ENCODE data around the gene CRX. TPM values are rescaled to one million over a fixed set of nuclear protein-coding genes. Genes with fewer than 3 reads are reported as not detected.

CRX gene
- total and polyA plus RNA-seq, 2 of the 13 experiments (the other 11 are each of a cell fraction or from before 2014, with no cell fraction given), result not detected

GRCh38 chr19:47886010-47886559 is 64.3 kb downstream of the CRX start, which contains the start of gene SULT2A1 (continued):
- TF ChIP-seq HOMEZ (CRISPR knock-in tag; IDR thresholded peaks at IDR 0.05; ENCODE audit: low read depth) (peak; percentile 90; the same call in 1 of the 2 replicates), ZKSCAN8 (CRISPR knock-in tag; IDR thresholded peaks at IDR 0.05; ENCODE audit: borderline replicate concordance) (peak; percentile 70), TAF15 (IDR thresholded peaks at IDR 0.05; ENCODE audit: low read depth, low read length, poor library complexity, severe bottlenecking) (no peak), FOSL2 (CRISPR knock-in tag; IDR thresholded peaks at IDR 0.05) (peak; percentile 55), CREB3 (CRISPR knock-in tag; IDR thresholded peaks at IDR 0.05) (no peak), SAP130 (CRISPR knock-in tag; IDR thresholded peaks at IDR 0.05; ENCODE audit: low read depth) (peak; percentile 94), ZNF382 (CRISPR knock-in tag; IDR thresholded peaks at IDR 0.05; ENCODE audit: borderline replicate concordance) (no peak), BHLHE40 (IDR thresholded peaks at IDR 0.05; ENCODE audit: low read length) (peak; percentile 26; the same call in 1 of the 2 replicates), MED13 (CRISPR knock-in tag; IDR thresholded peaks at IDR 0.05) (no peak), ZNF33B (CRISPR knock-in tag; IDR thresholded peaks at IDR 0.05) (peak; percentile 48; the same call in 1 of the 2 replicates), SRSF9 (IDR thresholded peaks at IDR 0.05; ENCODE audit: borderline replicate concordance, insufficient read depth, low read depth, low read length, poor library complexity, severe bottlenecking) (no peak), ATF3 (CRISPR knock-in tag; IDR thresholded peaks at IDR 0.05) (no peak), HINFP (CRISPR knock-in tag; IDR thresholded peaks at IDR 0.05; ENCODE audit: low read depth) (0 out of 2 replicates have a peak, but pooled peaks have one; percentile 42), ZNF317 (CRISPR knock-in tag; IDR thresholded peaks at IDR 0.05) (peak; percentile 38; the same call in 1 of the 2 replicates), PITX1 (CRISPR knock-in tag; IDR thresholded peaks at IDR 0.05) (peak; percentile 73), USF2 (IDR thresholded peaks at IDR 0.05; ENCODE audit: low read depth, low read length) (0 out of 2 replicates have a peak, but pooled peaks have one; percentile 19), USF2 (CRISPR knock-in tag; IDR thresholded peaks at IDR 0.05; ENCODE audit: borderline replicate concordance) (peak; percentile 66), ZNF275 (CRISPR knock-in tag; IDR thresholded peaks at IDR 0.05; ENCODE audit: borderline replicate concordance) (no peak), MXI1 (IDR thresholded peaks at IDR 0.05; ENCODE audit: borderline replicate concordance, low read depth, low read length) (peak; percentile 33; the same call in 1 of the 3 replicates), ZFAT (CRISPR knock-in tag; conservative IDR thresholded peaks at IDR 0.05) (no peak), ZNF205 (CRISPR knock-in tag; IDR thresholded peaks at IDR 0.05) (0 out of 2 replicates have a peak, but pooled peaks have one; percentile 70), CENPX (CRISPR knock-in tag; IDR thresholded peaks at IDR 0.05) (no peak), ZBTB7A (CRISPR knock-in tag; IDR thresholded peaks at IDR 0.05) (peak; percentile 64; the same call in 1 of the 2 replicates)

Measured in HepG2 (cell line).